Measurements from ENCODE around the gene CLEC10A. TPM values are rescaled to one million over a fixed set of nuclear protein-coding genes. Genes with fewer than 3 reads are reported as not detected.
"Not testable (repeated sequence)": the region's sequence is repeated elsewhere in the genome, so short reads cannot be mapped to it uniquely, and the experiment has no call there.

Gene CLEC10A
- total RNA-seq, 4 donors from 2014 or later: 3.0 to 14.0 (median 13.1) TPM

DNA sequence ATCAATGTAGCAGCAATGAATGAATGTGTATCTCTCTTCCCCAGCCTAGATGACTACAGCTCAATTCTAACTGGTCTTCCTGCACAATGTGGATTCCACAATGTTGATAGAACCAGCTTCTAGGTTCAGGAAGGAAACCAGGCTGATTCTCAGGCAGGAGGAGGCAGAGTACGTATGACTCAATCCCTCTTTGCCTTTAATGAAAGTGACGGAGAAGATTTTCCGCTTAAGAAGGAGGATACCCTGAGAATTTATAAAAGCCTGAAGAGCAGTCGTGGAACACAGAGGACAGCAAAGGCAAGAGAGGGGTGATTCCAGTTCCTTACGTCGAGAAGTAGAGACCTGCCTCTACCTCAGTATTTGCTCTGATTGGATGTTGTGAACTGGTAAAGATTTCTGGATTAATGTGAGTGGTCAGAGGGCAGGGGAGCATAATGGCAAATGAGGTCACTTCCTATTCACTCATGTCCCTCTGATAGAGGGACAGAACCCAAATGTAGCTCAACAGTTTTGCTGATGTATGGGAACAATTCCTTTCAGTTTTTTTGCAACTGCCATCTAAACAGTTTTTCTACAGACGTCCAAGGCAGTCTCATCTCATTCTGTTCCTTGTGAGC, 21.1 kb downstream of the CLEC10A start:
- H3K27me3 ChIP-seq: peaks cover 0 to 20% (median 0%) of the 10 kb centered on the region in 4 donors
- WGBS: 54% methylated on average over 7 of the region's 7 CpGs
- DNase-seq (ENCODE audit: extremely low spot score): no peak
- H3K36me3 ChIP-seq: no peaks in the 10 kb centered on the region
- H3K9me3 ChIP-seq: no peaks in the 10 kb centered on the region
- H3K27ac ChIP-seq (replicated peaks in 1 of 4): no peak overlapping the region
- intact Hi-C loops (cut with DNase I): no loop called here
- TF ChIP-seq EP300 (IDR thresholded peaks at IDR 0.05): no peak
- no peaks in the 10 kb centered on the region for H3K4me1 ChIP-seq
- no peak overlapping the region for H3K4me3 ChIP-seq

DNA sequence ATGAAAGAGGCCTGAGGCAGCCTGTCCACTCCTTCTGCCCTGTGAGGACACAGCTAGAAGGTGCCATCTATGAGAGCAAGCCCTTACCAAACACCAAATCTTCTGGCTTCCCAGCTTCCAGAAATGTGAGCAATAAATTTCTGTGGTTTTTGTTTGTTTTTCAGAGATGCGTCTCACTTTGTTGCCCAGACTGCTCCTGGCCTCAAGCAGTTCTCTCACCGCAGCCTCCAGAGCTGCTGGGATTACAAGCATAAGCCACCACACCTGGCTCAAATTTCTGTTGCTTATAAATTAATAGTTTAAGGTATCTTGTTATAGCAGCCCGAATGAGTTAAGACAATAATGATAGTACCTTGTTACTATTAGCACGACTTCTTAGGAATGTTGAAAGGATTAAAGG, 23.7 kb downstream of the CLEC10A start:
- H3K4me1 ChIP-seq: peaks cover 0 to 4% (median 0%) of the 10 kb centered on the region in 4 donors
- peaks cover 0 to 10% (median 0%) of the 10 kb centered on the region in 4 donors for H3K27me3 ChIP-seq
- 90% methylated on average over 4 of the region's 4 CpGs for WGBS
- H3K9me3 ChIP-seq: no peaks in the 10 kb centered on the region
- TF ChIP-seq, protein P1, sequence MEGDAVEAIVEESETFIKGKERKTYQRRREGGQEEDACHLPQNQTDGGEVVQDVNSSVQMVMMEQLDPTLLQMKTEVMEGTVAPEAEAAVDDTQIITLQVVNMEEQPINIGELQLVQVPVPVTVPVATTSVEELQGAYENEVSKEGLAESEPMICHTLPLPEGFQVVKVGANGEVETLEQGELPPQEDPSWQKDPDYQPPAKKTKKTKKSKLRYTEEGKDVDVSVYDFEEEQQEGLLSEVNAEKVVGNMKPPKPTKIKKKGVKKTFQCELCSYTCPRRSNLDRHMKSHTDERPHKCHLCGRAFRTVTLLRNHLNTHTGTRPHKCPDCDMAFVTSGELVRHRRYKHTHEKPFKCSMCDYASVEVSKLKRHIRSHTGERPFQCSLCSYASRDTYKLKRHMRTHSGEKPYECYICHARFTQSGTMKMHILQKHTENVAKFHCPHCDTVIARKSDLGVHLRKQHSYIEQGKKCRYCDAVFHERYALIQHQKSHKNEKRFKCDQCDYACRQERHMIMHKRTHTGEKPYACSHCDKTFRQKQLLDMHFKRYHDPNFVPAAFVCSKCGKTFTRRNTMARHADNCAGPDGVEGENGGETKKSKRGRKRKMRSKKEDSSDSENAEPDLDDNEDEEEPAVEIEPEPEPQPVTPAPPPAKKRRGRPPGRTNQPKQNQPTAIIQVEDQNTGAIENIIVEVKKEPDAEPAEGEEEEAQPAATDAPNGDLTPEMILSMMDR (IDR thresholded peaks at IDR 0.05): no peak
- no peak for TF ChIP-seq POLR2AphosphoS5 (IDR thresholded peaks at IDR 0.05)
- TF ChIP-seq POLR2A (IDR thresholded peaks at IDR 0.05; ENCODE audit: low read depth): no peak
- no peak for TF ChIP-seq EP300 (IDR thresholded peaks at IDR 0.05)
- no peak overlapping the region for H3K4me3 ChIP-seq
- intact Hi-C loops (cut with DNase I): no loop called here
- H3K27ac ChIP-seq (replicated peaks in 1 of 4): no peak overlapping the region
- no peak for DNase-seq (ENCODE audit: extremely low spot score)
- H3K36me3 ChIP-seq: no peaks in the 10 kb centered on the region

DNA sequence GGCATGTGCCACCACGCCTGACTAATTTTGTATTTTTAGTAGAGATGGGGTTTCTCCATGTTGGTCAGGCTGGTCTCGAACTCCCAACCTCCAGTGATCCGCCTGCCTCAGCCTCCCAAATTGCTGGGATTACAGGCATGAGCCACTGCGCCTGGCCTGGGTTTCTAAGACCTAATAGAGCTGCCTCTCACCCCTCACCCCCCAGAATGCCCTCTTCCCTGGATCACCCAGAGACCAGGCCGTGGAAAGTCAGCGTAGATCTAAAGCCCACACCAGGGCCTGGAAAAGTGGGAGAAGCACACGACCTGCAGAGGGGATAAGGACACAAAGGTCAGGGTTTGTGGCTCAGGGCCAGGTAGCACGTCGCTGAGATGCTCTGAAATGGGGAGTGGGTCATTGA, 29.5 kb downstream of the CLEC10A start:
- H3K9me3 ChIP-seq; H3K36me3 ChIP-seq; H3K27ac ChIP-seq (replicated peaks in 1 of 4); intact Hi-C loops (cut with DNase I); H3K27me3 ChIP-seq; H3K4me3 ChIP-seq; DNase-seq (ENCODE audit: extremely low spot score): not testable (repeated sequence)
- H3K4me1 ChIP-seq: peaks cover 14 to 22% (median 18%) of the 10 kb centered on the region in 4 donors
- 82% methylated on average over 9 of the region's 9 CpGs for WGBS

DNA sequence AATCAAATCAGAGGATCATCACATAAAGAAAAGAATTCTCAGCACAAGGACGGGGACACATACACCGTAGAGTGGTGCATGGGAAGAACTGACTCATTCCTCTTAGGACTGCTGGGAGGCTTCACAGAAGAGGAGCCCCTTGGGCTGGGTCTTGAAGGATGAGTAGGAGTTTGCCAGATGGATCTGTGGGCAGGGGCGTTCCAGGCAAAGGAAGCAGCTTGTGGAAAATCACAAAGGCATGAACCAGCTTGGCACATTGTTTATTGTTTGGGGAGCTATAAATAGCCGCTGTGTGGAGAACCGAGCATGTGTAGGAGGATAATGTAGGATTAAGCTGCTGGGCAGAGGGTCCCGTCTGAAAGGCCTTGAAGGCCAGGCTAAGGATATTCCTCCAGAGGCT, 31.1 kb downstream of the CLEC10A start:
- Histone ChIP-seq H3K9me3 (no peaks in the 10 kb centered on the region), H3K4me3 (no peak overlapping the region), H3K36me3 (no peaks in the 10 kb centered on the region), H3K4me1 (peaks cover 15 to 26% (median 20%) of the 10 kb centered on the region in 4 donors), H3K27me3 (peaks cover 0 to 16% (median 8%) of the 10 kb centered on the region in 4 donors), H3K27ac (replicated peaks in 1 of 4) (no peak overlapping the region)
- no peak for TF ChIP-seq POLR2A (IDR thresholded peaks at IDR 0.05; ENCODE audit: low read depth)
- TF ChIP-seq, protein P1 (IDR thresholded peaks at IDR 0.05): no peak
- TF ChIP-seq EP300 (IDR thresholded peaks at IDR 0.05): no peak
- TF ChIP-seq POLR2AphosphoS5 (IDR thresholded peaks at IDR 0.05): no peak
- WGBS: 75% methylated on average over 6 of the region's 6 CpGs
- DNase-seq (ENCODE audit: extremely low spot score): no peak
- intact Hi-C loops (cut with DNase I): loop anchor here (2.0 kb wide), 1 partner anchor 128 kb away; no protein-coding TSS in a partner anchor

DNA sequence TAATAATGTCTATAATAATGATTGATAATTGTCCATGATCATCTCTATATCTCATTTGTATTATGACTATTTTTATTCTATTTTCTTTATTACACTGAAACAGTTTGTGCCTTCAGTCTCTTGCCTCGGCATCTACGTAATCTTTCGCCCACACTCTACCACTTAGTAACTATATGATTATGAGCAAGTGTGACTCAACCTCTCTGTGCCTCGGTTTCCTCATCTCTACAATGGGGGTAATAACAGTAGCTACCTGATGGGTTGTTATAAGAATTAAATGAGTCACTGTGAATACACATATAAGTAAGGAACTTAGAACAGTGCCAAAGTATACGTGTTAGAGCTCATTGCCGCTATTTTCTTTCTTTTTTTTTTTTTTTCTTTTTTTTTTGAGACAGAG, 32.5 kb downstream of the CLEC10A start:
- no peak for DNase-seq (ENCODE audit: extremely low spot score)
- TF ChIP-seq EP300 (IDR thresholded peaks at IDR 0.05): no peak
- no peak for TF ChIP-seq POLR2AphosphoS5 (IDR thresholded peaks at IDR 0.05)
- TF ChIP-seq POLR2A (IDR thresholded peaks at IDR 0.05; ENCODE audit: low read depth): no peak
- TF ChIP-seq, protein P1 (IDR thresholded peaks at IDR 0.05): no peak
- peak overlapping the region in 1 of 4 donors; percentile 41 for H3K4me3 ChIP-seq
- intact Hi-C loops (cut with DNase I): no loop called here
- peaks cover 29 to 40% (median 34%) of the 10 kb centered on the region in 4 donors for H3K4me1 ChIP-seq
- H3K27ac ChIP-seq (replicated peaks in 1 of 4): peak overlapping the region in 1 of 4 donors; percentile 66
- WGBS: 86% methylated on average over 6 of the region's 6 CpGs
- H3K9me3 ChIP-seq: no peaks in the 10 kb centered on the region
- H3K36me3 ChIP-seq: no peaks in the 10 kb centered on the region
- H3K27me3 ChIP-seq: peaks cover 0 to 30% (median 21%) of the 10 kb centered on the region in 4 donors
